NCI-H82 treated with DMSO at 0.1 percent for 48 hours (cell line): ENCODE data around the gene FBXL5.

Experiments
- DNase-seq: peaks from one replicate; lab custom pipeline; 2025; ENCODE audit not compliant: unreplicated experiment; lab: John Stamatoyannopoulos, UW

Gene FBXL5

GRCh38 chr4:15676899-15677298 lies 21.7 kb upstream of the FBXL5 start:
- DNase-seq: no peak

GRCh38 chr4:15676039-15676438 lies 20.9 kb upstream of the FBXL5 start:
- no peak for DNase-seq

- DNase-seq: no peak
These were observed 20.2 kb upstream of the FBXL5 start for GRCh38 chr4:15675356-15675755.

GRCh38 chr4:15674926-15675325 lies 19.8 kb upstream of the FBXL5 start:
- no peak for DNase-seq

- DNase-seq: no peak
These were observed 18.9 kb upstream of the FBXL5 start for GRCh38 chr4:15674046-15674445.

- DNase-seq: no peak
These were observed 18.2 kb upstream of the FBXL5 start for GRCh38 chr4:15673337-15673736.

- no peak for DNase-seq
These were observed 16.9 kb upstream of the FBXL5 start for GRCh38 chr4:15672101-15672500.

GRCh38 chr4:15670576-15670975 lies 15.4 kb upstream of the FBXL5 start:
- DNase-seq: no peak

- no peak for DNase-seq
These were observed 13.6 kb upstream of the FBXL5 start for GRCh38 chr4:15668566-15669435.

- DNase-seq: no peak
These were observed 11.8 kb upstream of the FBXL5 start for GRCh38 chr4:15667006-15667405.

GRCh38 chr4:15665753-15666365 lies 10.7 kb upstream of the FBXL5 start:
- no peak for DNase-seq

- no peak for DNase-seq
These were observed 4.8 kb upstream of the FBXL5 start for GRCh38 chr4:15659768-15660570.

- DNase-seq: no peak
These were observed 3.6 kb upstream of the FBXL5 start for GRCh38 chr4:15658781-15659180.

- no peak for DNase-seq
These were observed 3.1 kb upstream of the FBXL5 start for GRCh38 chr4:15658136-15658770.

GRCh38 chr4:15657366-15657765 lies 2.2 kb upstream of the FBXL5 start:
- DNase-seq: no peak

GRCh38 chr4:15656038-15656470 lies 897 bp upstream of the FBXL5 start:
- no peak for DNase-seq

GRCh38 chr4:15654593-15655222 lies 449 bp downstream of the FBXL5 start:
- no peak for DNase-seq

GRCh38 chr4:15653864-15654592 lies 1.1 kb downstream of the FBXL5 start:
- DNase-seq: no peak

GRCh38 chr4:15653420-15653819 lies 1.7 kb downstream of the FBXL5 start:
- no peak for DNase-seq

GRCh38 chr4:15652841-15653240 lies 2.3 kb downstream of the FBXL5 start:
- no peak for DNase-seq
